HCT116 (cell line): Measurements from ENCODE around the gene DTNB. TPM values are rescaled to one million over a fixed set of nuclear protein-coding genes. Genes with fewer than 3 reads are reported as not detected.

Experiments used
- ATAC-seq: fragments of 200-7000 bp; cut with Tn5 transposase; 2 replicates; pipeline ENCODE4 v1.9.1; 2020; ENCODE audit warnings: mild to moderate bottlenecking, moderate library complexity
- BruUV-seq: library from RNA; stranded (reverse); fragments of 400-500 nt; replicated peaks from 2 replicates; lab custom pipeline; 2021; lab: Mats Ljungman, UMichigan
- CTCF ChIA-PET: fragments of 300-600 bp; sonication (Branson Sonifier 250); formaldehyde crosslinking; loops from one replicate; lab custom pipeline; 2021; ENCODE audit warnings: antibody characterized with exemption; lab: Charles Lee
- POLR2A ChIA-PET: fragments of 300-600, 350-600 bp; sonication (Branson Sonifier 250); formaldehyde crosslinking; loops from one replicate; lab custom pipeline; 2021; ENCODE audit warnings: antibody characterized with exemption; lab: Charles Lee
- RAD21 ChIA-PET, 2 experiments: fragments of 300-600 bp; sonication (Branson Sonifier 250); formaldehyde crosslinking; loops; one replicate each; lab custom pipeline; 2023; ENCODE audit warnings: low total read pairs in 2 of 2; ENCODE audit not compliant: uncharacterized antibody in 2 of 2, unreplicated experiment in 2 of 2, low non-redundant PET in 1 of 2; lab: Charles Lee
- DNase-seq: peaks from one replicate; pipeline ENCODE4 v3.0.0-alpha.2; 2010; ENCODE audit warnings: low read depth, low spot score
- H2AFZ ChIP-seq: fragments of 200-600 bp; shearing (Covaris generic), sonication (generic); 2 replicates; pipeline ENCODE4 v1.6.1; 2017; ENCODE audit warnings: low read depth, mixed run types, mixed read lengths, antibody characterized with exemption, low read length; ENCODE audit not compliant: poor library complexity, severe bottlenecking
- H3K27ac ChIP-seq: 2 replicates; pipeline ENCODE4 v1.5.1; 2012; ENCODE audit warnings: low read depth, low read length
- H3K27me3 ChIP-seq: fragments of 200-600 bp; sonication (generic); 2 replicates; pipeline ENCODE4 v1.6.1; 2016; ENCODE audit warnings: mixed run types, low read length, mixed read lengths; ENCODE audit not compliant: insufficient read depth
- H3K36me3 ChIP-seq, 2 experiments: fragments of 200-500 bp in 1 of 2; fragments of 200-600 bp in 1 of 2; sonication (Bioruptor generic) in 1 of 2; sonication (generic) in 1 of 2; 2 replicates each; pipeline versions ENCODE4 v1.5.1 to v1.6.1; 2014 to 2016; ENCODE audit warnings: low read length in 2 of 2, inconsistent platforms in 1 of 2, mixed read lengths in 1 of 2, mixed run types in 1 of 2; ENCODE audit not compliant: insufficient read depth in 2 of 2, control insufficient read depth in 1 of 2
- H3K4me1 ChIP-seq, 2 experiments: fragments of 200-600 bp in 1 of 2; sonication (generic) in 1 of 2; 2 replicates each; pipeline versions ENCODE4 v1.5.1 to v1.6.1; 2012 to 2017; ENCODE audit warnings: low read length in 2 of 2, inconsistent platforms in 1 of 2, mild to moderate bottlenecking in 1 of 2, mixed read lengths in 1 of 2, mixed run types in 1 of 2, moderate library complexity in 1 of 2; ENCODE audit not compliant: insufficient read depth in 2 of 2, control insufficient read depth in 1 of 2
- H3K4me2 ChIP-seq: fragments of 200-600 bp; sonication (generic); 2 replicates; pipeline ENCODE4 v1.6.1; 2017; ENCODE audit warnings: mixed run types, low read length, mixed read lengths
- H3K4me3 ChIP-seq, 2 experiments: fragments of 200-600 bp in 1 of 2; sonication (generic) in 1 of 2; replicated peaks in 1 of 2; 2 replicates each; pipeline ENCODE4 v1.5.1; 2011 to 2016; ENCODE audit warnings: low read length in 2 of 2, control low read depth in 1 of 2, low read depth in 1 of 2, mild to moderate bottlenecking in 1 of 2, mixed read lengths in 1 of 2, mixed run types in 1 of 2
- H3K79me2 ChIP-seq: fragments of 200-600 bp; sonication (generic); 2 replicates; pipeline ENCODE4 v1.6.1; 2017; ENCODE audit warnings: mild to moderate bottlenecking, mixed run types, low read length, moderate library complexity, mixed read lengths; ENCODE audit not compliant: insufficient read depth
- H3K9ac ChIP-seq: fragments of 200-600 bp; sonication (generic); 2 replicates; pipeline ENCODE4 v1.6.1; 2016; ENCODE audit warnings: low read length, mixed read lengths
- H3K9me2 ChIP-seq: fragments of 200-600 bp; sonication (generic), shearing (Covaris generic); 2 replicates; pipeline ENCODE4 v1.6.1; 2017; ENCODE audit warnings: mixed run types, mild to moderate bottlenecking, moderate library complexity; ENCODE audit not compliant: insufficient read depth
- H3K9me3 ChIP-seq, 2 experiments: fragments of 200-500 bp in 1 of 2; fragments of 200-600 bp in 1 of 2; sonication (Bioruptor generic) in 1 of 2; sonication (generic) in 1 of 2; 2 replicates each; pipeline ENCODE4 v1.6.1; 2014 to 2017; ENCODE audit warnings: low read length in 2 of 2, mixed read lengths in 2 of 2, inconsistent platforms in 1 of 2, low read depth in 1 of 2, mild to moderate bottlenecking in 1 of 2, mixed run types in 1 of 2, moderate library complexity in 1 of 2; ENCODE audit not compliant: control insufficient read depth in 1 of 2, insufficient read depth in 1 of 2
- H4K20me1 ChIP-seq: fragments of 200-600 bp; sonication (generic), shearing (Covaris generic); 2 replicates; pipeline ENCODE4 v1.6.1; 2017; ENCODE audit warnings: mixed run types, mild to moderate bottlenecking, moderate library complexity; ENCODE audit not compliant: insufficient read depth
- CEBPB ChIP-seq: IDR thresholded peaks from 2 replicates; pipeline ENCODE4 v1.6.1; 2012; ENCODE audit warnings: low read depth
- FOSL1 ChIP-seq: IDR thresholded peaks from 2 replicates; pipeline ENCODE4 v1.6.1; 2012; ENCODE audit warnings: low read depth
- SP1 ChIP-seq: IDR thresholded peaks from 2 replicates; pipeline ENCODE4 v1.6.1; 2012; ENCODE audit warnings: low read depth
- TCF7L2 ChIP-seq: IDR thresholded peaks from 2 replicates; pipeline ENCODE4 v1.7.0; 2011; ENCODE audit warnings: borderline replicate concordance, inconsistent platforms; ENCODE audit not compliant: insufficient read depth, insufficient read length; ENCODE audit errors: extremely low read depth
- ZFX ChIP-seq: fragments of 450-650 bp; IDR thresholded peaks from 2 replicates; pipeline ENCODE4 v1.6.1; 2017
- ZNF274 ChIP-seq: fragments of 200-500 bp; sonication (Bioruptor generic); IDR thresholded peaks from 2 replicates; pipeline ENCODE4 v1.6.1; 2014; ENCODE audit warnings: mild to moderate bottlenecking, low read depth, low read length, inconsistent platforms
- intact Hi-C: fragments of 100-400 bp; cut with micrococcal nuclease; formaldehyde crosslinking; loops from 2 replicates; pipeline ENCODE4 v1.10.0; 2022
- total RNA-seq: library from RNA; stranded (reverse); gene quantifications from one replicate; pipeline ENCODE4 v1.2.1, GENCODE V29; 2021; ENCODE audit not compliant: unreplicated experiment
- TF ChIP-seq, protein P1 (sequence below), 3 experiments: fragments of 200-600 bp in 1 of 3; sonication (generic) in 1 of 3; IDR thresholded peaks in 2 of 3; conservative IDR thresholded peaks in 1 of 3; 2 replicates each; pipeline ENCODE4 v1.5.1; 2012 to 2017; ENCODE audit warnings: low read depth in 2 of 3, low read length in 2 of 3, antibody characterized with exemption in 1 of 3, borderline replicate concordance in 1 of 3, control low read depth in 1 of 3, mild to moderate bottlenecking in 1 of 3, mixed read lengths in 1 of 3, mixed run types in 1 of 3, moderate library complexity in 1 of 3; ENCODE audit not compliant: insufficient read depth in 1 of 3
- TF ChIP-seq, protein P2 (sequence below): IDR thresholded peaks from 2 replicates; pipeline ENCODE4 v1.6.1; 2012

The DTNB gene
- total RNA-seq, 1 experiment from 2014 or later, result 30.2 TPM

DNA sequence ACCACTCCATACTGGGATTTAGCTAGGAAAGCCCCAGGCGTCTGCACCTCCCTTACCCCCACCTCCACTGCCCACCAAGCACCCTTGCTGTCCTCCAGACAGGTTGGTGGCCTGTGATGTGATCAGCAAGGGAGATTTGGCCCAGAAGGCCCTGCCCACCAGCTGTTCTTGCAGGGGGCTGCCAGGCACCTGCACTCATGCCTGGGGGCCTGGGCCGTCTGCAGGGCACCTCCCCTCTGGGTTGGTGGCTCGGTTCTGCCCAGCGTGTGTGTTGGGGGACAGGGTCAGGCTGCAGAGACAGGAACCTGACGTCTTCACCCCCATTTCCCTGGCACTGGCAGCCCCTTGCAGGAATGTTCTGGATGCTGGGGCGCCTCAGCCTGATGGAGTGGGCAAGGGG, 337.4 kb downstream of the DTNB start:
- CTCF ChIA-PET, result interaction anchor here (1.6 kb wide), 1 partner anchor 329 kb away, joined by 3 read pairs; no protein-coding TSS in a partner anchor
- ATAC-seq, result no peak
- H3K27me3 ChIP-seq, result no peaks in the 10 kb centered on the region

DNA sequence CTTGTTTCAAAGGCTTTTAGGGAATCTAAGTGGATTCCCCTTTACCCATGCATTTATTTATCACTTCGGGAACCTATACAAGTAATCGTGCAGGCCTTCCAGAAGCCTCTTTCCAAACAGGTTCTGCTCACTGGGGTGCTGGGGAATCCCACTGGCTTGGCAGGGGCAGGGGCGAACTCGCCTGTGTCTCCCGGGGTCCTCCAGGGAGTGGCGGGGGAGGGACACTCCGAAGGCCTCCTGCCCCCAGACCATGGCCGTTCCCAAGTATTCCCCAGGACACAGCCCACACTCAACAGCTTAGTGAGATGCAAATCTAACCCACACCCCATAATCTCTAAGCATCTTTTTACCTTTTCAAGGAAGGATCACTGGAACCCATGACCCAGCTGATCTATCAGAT, 338.2 kb downstream of the DTNB start:
- Histone ChIP-seq H3K9me2 (no peaks in the 10 kb centered on the region), H3K4me1 (peaks cover 0 to 3% of the 10 kb centered on the region in 2 experiments; a peak in 2 of 4 replicates), H3K4me2 (no peak overlapping the region), H3K9ac (no peak overlapping the region), H3K79me2 (peaks cover 9% of the 10 kb centered on the region; the same call in 1 of the 2 replicates), H2AFZ (no peak overlapping the region), H3K27me3 (no peaks in the 10 kb centered on the region), H3K9me3 (no peaks in the 10 kb centered on the region), H4K20me1 (no peaks in the 10 kb centered on the region), H3K4me3 (no peak overlapping the region), H3K36me3 (no peaks in the 10 kb centered on the region), H3K27ac (no peak overlapping the region)
- DNase-seq, result no peak
- RAD21 ChIA-PET, result no interaction called here
- POLR2A ChIA-PET, result no interaction called here
- no peak for ATAC-seq
- intact Hi-C loops, result no loop called here
- TF ChIP-seq ZNF274, result no peak
- TF ChIP-seq, protein P1, sequence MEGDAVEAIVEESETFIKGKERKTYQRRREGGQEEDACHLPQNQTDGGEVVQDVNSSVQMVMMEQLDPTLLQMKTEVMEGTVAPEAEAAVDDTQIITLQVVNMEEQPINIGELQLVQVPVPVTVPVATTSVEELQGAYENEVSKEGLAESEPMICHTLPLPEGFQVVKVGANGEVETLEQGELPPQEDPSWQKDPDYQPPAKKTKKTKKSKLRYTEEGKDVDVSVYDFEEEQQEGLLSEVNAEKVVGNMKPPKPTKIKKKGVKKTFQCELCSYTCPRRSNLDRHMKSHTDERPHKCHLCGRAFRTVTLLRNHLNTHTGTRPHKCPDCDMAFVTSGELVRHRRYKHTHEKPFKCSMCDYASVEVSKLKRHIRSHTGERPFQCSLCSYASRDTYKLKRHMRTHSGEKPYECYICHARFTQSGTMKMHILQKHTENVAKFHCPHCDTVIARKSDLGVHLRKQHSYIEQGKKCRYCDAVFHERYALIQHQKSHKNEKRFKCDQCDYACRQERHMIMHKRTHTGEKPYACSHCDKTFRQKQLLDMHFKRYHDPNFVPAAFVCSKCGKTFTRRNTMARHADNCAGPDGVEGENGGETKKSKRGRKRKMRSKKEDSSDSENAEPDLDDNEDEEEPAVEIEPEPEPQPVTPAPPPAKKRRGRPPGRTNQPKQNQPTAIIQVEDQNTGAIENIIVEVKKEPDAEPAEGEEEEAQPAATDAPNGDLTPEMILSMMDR (IDR thresholded peaks at IDR 0.05 in 2 of 3, conservative IDR thresholded peaks at IDR 0.05 in 1 of 3; ENCODE audit: borderline replicate concordance in 1 of 3, insufficient read depth in 1 of 3, low read depth in 2 of 3, low read length in 2 of 3), result no peak
- no peak for TF ChIP-seq SP1
- no peak for TF ChIP-seq ZFX
- TF ChIP-seq CEBPB, result no peak
- no TSS peak for BruUV-seq
- CTCF ChIA-PET, result interaction anchor here (1.6 kb wide), 1 partner anchor 329 kb away, joined by 3 read pairs; no protein-coding TSS in a partner anchor

More for the DNA sequence above, 337.4 kb downstream of the DTNB start:
- Histone ChIP-seq H3K36me3 (no peaks in the 10 kb centered on the region), H3K79me2 (peaks cover 9% of the 10 kb centered on the region; the same call in 1 of the 2 replicates), H3K4me3 (no peak overlapping the region), H3K9me3 (no peaks in the 10 kb centered on the region), H3K4me2 (no peak overlapping the region), H3K27ac (no peak overlapping the region), H4K20me1 (no peaks in the 10 kb centered on the region), H3K4me1 (peaks cover 0 to 7% of the 10 kb centered on the region in 2 experiments; a peak in 2 of 4 replicates), H2AFZ (no peak overlapping the region), H3K9me2 (no peaks in the 10 kb centered on the region), H3K9ac (no peak overlapping the region)
- ChIA-PET RAD21 (no interaction called here), POLR2A (no interaction called here)
- TF ChIP-seq FOSL1 (no peak), TCF7L2 (no peak)
- TF ChIP-seq, protein P2, sequence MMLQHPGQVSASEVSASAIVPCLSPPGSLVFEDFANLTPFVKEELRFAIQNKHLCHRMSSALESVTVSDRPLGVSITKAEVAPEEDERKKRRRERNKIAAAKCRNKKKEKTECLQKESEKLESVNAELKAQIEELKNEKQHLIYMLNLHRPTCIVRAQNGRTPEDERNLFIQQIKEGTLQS, result no peak
- DNase-seq, result no peak
- intact Hi-C loops, result no loop called here
- BruUV-seq, result no TSS peak
